ENCODE results near the gene PLEKHG5. TPM values are rescaled to one million over a fixed set of nuclear protein-coding genes. Genes with fewer than 3 reads are reported as not detected.

Gene PLEKHG5
- total RNA-seq, 2 experiments from 2014 or later, result 5.0 to 6.1 TPM

DNA sequence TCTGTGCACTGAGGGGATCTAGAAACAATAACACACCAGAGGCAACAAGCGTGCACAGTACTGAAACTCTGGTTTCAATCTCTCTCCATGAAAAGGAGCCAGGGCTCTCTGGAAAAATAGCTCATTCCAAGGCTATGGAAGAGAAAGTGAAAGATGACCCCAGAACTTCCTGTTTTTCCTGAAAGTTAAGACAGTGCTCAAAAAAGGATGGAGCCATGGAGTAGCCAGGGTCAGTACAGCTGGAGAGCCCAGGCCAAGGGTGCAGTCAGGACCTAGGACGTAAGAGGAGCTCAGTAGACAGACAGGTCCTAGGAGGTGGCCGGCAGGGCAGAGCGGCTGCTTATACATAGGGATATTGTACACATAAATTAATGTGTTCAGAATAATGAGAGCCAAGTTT is 43.7 kb upstream of the PLEKHG5 start:
- Mint-ChIP-seq H3K9me3 (no peaks in the 10 kb centered on the region), H3K4me3 (no peak overlapping the region), H3K27ac (no peak overlapping the region), H3K27me3 (no peaks in the 10 kb centered on the region), H3K36me3 (ENCODE audit: low read depth) (peaks cover 68% of the 10 kb centered on the region), H3K4me1 (ENCODE audit: low read depth) (peaks cover 6% of the 10 kb centered on the region)
- ChIA-PET POLR2A (no interaction called here), CTCF (no interaction called here)
- intact Hi-C loops (cut with DNase I, micrococcal nuclease), result no loop called here
- Histone ChIP-seq H3K36me3 (ENCODE audit: insufficient read depth, low read length) (peaks cover 62% of the 10 kb centered on the region), H3K9me3 (ENCODE audit: control insufficient read depth in 1 of 2, insufficient read depth in 1 of 2, low read length in 2 of 2) (no peaks in the 10 kb centered on the region), H3K4me3 (ENCODE audit: low read length) (no peak overlapping the region), H3K27me3 (ENCODE audit: control insufficient read depth in 1 of 2, insufficient read depth in 2 of 2, low read length in 2 of 2) (no peaks in the 10 kb centered on the region), H3K27ac (ENCODE audit: low read depth in 1 of 2, low read length in 2 of 2) (no peak overlapping the region), H3K4me1 (ENCODE audit: insufficient read depth, low read length) (no peaks in the 10 kb centered on the region)
- DNase-seq (no peak), ATAC-seq (ENCODE audit: poor library complexity) (no peak)
- TF ChIP-seq, protein P1, sequence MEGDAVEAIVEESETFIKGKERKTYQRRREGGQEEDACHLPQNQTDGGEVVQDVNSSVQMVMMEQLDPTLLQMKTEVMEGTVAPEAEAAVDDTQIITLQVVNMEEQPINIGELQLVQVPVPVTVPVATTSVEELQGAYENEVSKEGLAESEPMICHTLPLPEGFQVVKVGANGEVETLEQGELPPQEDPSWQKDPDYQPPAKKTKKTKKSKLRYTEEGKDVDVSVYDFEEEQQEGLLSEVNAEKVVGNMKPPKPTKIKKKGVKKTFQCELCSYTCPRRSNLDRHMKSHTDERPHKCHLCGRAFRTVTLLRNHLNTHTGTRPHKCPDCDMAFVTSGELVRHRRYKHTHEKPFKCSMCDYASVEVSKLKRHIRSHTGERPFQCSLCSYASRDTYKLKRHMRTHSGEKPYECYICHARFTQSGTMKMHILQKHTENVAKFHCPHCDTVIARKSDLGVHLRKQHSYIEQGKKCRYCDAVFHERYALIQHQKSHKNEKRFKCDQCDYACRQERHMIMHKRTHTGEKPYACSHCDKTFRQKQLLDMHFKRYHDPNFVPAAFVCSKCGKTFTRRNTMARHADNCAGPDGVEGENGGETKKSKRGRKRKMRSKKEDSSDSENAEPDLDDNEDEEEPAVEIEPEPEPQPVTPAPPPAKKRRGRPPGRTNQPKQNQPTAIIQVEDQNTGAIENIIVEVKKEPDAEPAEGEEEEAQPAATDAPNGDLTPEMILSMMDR (IDR thresholded peaks at IDR 0.05), result no peak

GRCh38 chr1:6534248-6534822 is 42.9 kb upstream of the PLEKHG5 start:
- DNase-seq (no peak), ATAC-seq (ENCODE audit: poor library complexity) (no peak)
- H3K4me3 Mint-ChIP-seq, result no peak overlapping the region
- Histone ChIP-seq H3K36me3 (ENCODE audit: insufficient read depth, low read length) (peaks cover 61% of the 10 kb centered on the region), H3K27me3 (ENCODE audit: control insufficient read depth in 1 of 2, insufficient read depth in 2 of 2, low read length in 2 of 2) (no peaks in the 10 kb centered on the region), H3K27ac (ENCODE audit: low read depth in 1 of 2, low read length in 2 of 2) (no peak overlapping the region), H3K4me1 (ENCODE audit: insufficient read depth, low read length) (no peaks in the 10 kb centered on the region), H3K4me3 (ENCODE audit: low read length) (no peak overlapping the region), H3K9me3 (ENCODE audit: control insufficient read depth in 1 of 2, insufficient read depth in 1 of 2, low read length in 2 of 2) (no peaks in the 10 kb centered on the region)
- no peak overlapping the region for H3K27ac Mint-ChIP-seq
- ChIA-PET POLR2A (no interaction called here), CTCF (no interaction called here)
- H3K27me3 Mint-ChIP-seq, result no peaks in the 10 kb centered on the region
- H3K4me1 Mint-ChIP-seq (ENCODE audit: low read depth), result peaks cover 6% of the 10 kb centered on the region
- H3K36me3 Mint-ChIP-seq (ENCODE audit: low read depth), result peaks cover 66% of the 10 kb centered on the region
- intact Hi-C loops (cut with DNase I, micrococcal nuclease), result no loop called here
- TF ChIP-seq, protein P1 (IDR thresholded peaks at IDR 0.05), result no peak
- H3K9me3 Mint-ChIP-seq, result no peaks in the 10 kb centered on the region

GRCh38 chr1:6531996-6532395 is 40.5 kb upstream of the PLEKHG5 start:
- ChIA-PET CTCF (interaction anchor here (1.2 kb wide), 1 partner anchor 9 kb away, joined by 3 read pairs; no protein-coding TSS in a partner anchor), POLR2A (no interaction called here)
- H3K27me3 ChIP-seq (ENCODE audit: control insufficient read depth in 1 of 2, insufficient read depth in 2 of 2, low read length in 2 of 2), result no peaks in the 10 kb centered on the region
- H3K36me3 Mint-ChIP-seq (ENCODE audit: low read depth), result peaks cover 72% of the 10 kb centered on the region
- H3K27ac ChIP-seq (ENCODE audit: low read depth in 1 of 2, low read length in 2 of 2), result no peak overlapping the region
- H3K4me3 ChIP-seq (ENCODE audit: low read length), result no peak overlapping the region
- ATAC-seq (ENCODE audit: poor library complexity), result no peak
- H3K4me3 Mint-ChIP-seq, result no peak overlapping the region
- DNase-seq, result no peak
- H3K36me3 ChIP-seq (ENCODE audit: insufficient read depth, low read length), result peaks cover 74% of the 10 kb centered on the region
- H3K9me3 ChIP-seq (ENCODE audit: control insufficient read depth in 1 of 2, insufficient read depth in 1 of 2, low read length in 2 of 2), result no peaks in the 10 kb centered on the region
- intact Hi-C loops (cut with DNase I, micrococcal nuclease), result no loop called here
- H3K27me3 Mint-ChIP-seq, result no peaks in the 10 kb centered on the region
- H3K4me1 Mint-ChIP-seq (ENCODE audit: low read depth), result peaks cover 2% of the 10 kb centered on the region
- H3K27ac Mint-ChIP-seq, result no peak overlapping the region
- TF ChIP-seq, protein P1 (IDR thresholded peaks at IDR 0.05), result no peak
- no peaks in the 10 kb centered on the region for H3K4me1 ChIP-seq (ENCODE audit: insufficient read depth, low read length)
- no peaks in the 10 kb centered on the region for H3K9me3 Mint-ChIP-seq

All from CD4-positive, alpha-beta T cell (primary cell).